Activated naive CD8-positive, alpha-beta T cell treated with anti-CD3 and anti-CD28 coated beads, Interleukin-2, amount 10 ng/mL, durations not matched to agents 7 days and 5 days (primary cell): Measurements from ENCODE around the gene ATP10A. TPM values are rescaled to one million over a fixed set of nuclear protein-coding genes. Genes with fewer than 3 reads are reported as not detected.
A peak's percentile ranks its signal among the peaks of the same experiment; 100 is the strongest.

Experiments
- ATAC-seq: fragments of 150-1000 bp; cut with Tn5 transposase; one replicate; pipeline ENCODE4 v1.10.0; 2021; ENCODE audit warnings: low read depth, moderate library complexity
- POLR2A ChIA-PET: fragments of 350-600 bp; sonication (Branson Sonifier 250); formaldehyde crosslinking; loops from one replicate; lab custom pipeline; 2021; ENCODE audit warnings: antibody characterized with exemption; lab: Charles Lee
- DNase-seq: peaks from one replicate; pipeline ENCODE4 v3.0.0; 2021
- H3K27ac Mint-ChIP-seq: one replicate; pipeline ENCODE4 v1.8.0; 2022; ENCODE audit warnings: mild to moderate bottlenecking, mixed read lengths
- H3K27me3 Mint-ChIP-seq: one replicate; pipeline ENCODE4 v1.8.0; 2022; ENCODE audit warnings: mild to moderate bottlenecking, moderate library complexity, mixed read lengths
- H3K36me3 Mint-ChIP-seq: one replicate; pipeline ENCODE4 v1.8.0; 2021; ENCODE audit warnings: mild to moderate bottlenecking, mixed read lengths
- H3K4me1 Mint-ChIP-seq: one replicate; pipeline ENCODE4 v1.8.0; 2021; ENCODE audit warnings: mixed read lengths
- H3K4me3 Mint-ChIP-seq: one replicate; pipeline ENCODE4 v1.8.0; 2022; ENCODE audit warnings: mild to moderate bottlenecking, moderate library complexity, mixed read lengths
- H3K9me3 Mint-ChIP-seq: one replicate; pipeline ENCODE4 v1.8.0; 2021; ENCODE audit warnings: mixed read lengths
- total RNA-seq, 2 experiments: library from RNA; stranded (reverse); gene quantifications; one replicate each; pipeline ENCODE4 v1.2.3, GENCODE V29; 2021

The ATP10A gene, protein sequence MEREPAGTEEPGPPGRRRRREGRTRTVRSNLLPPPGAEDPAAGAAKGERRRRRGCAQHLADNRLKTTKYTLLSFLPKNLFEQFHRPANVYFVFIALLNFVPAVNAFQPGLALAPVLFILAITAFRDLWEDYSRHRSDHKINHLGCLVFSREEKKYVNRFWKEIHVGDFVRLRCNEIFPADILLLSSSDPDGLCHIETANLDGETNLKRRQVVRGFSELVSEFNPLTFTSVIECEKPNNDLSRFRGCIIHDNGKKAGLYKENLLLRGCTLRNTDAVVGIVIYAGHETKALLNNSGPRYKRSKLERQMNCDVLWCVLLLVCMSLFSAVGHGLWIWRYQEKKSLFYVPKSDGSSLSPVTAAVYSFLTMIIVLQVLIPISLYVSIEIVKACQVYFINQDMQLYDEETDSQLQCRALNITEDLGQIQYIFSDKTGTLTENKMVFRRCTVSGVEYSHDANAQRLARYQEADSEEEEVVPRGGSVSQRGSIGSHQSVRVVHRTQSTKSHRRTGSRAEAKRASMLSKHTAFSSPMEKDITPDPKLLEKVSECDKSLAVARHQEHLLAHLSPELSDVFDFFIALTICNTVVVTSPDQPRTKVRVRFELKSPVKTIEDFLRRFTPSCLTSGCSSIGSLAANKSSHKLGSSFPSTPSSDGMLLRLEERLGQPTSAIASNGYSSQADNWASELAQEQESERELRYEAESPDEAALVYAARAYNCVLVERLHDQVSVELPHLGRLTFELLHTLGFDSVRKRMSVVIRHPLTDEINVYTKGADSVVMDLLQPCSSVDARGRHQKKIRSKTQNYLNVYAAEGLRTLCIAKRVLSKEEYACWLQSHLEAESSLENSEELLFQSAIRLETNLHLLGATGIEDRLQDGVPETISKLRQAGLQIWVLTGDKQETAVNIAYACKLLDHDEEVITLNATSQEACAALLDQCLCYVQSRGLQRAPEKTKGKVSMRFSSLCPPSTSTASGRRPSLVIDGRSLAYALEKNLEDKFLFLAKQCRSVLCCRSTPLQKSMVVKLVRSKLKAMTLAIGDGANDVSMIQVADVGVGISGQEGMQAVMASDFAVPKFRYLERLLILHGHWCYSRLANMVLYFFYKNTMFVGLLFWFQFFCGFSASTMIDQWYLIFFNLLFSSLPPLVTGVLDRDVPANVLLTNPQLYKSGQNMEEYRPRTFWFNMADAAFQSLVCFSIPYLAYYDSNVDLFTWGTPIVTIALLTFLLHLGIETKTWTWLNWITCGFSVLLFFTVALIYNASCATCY (N-terminal part only)
- 10 to 100 TPM; 57.9 to 60.3 TPM for total RNA-seq

- peaks cover 28% of the 10 kb centered on the region for H3K4me1 Mint-ChIP-seq
- peak; percentile 74 for DNase-seq
- peak; percentile 19 for ATAC-seq
- peak within 1 kb of the TSS; percentile 97 for H3K4me3 Mint-ChIP-seq
- H3K36me3 Mint-ChIP-seq = peaks cover 21% of the 10 kb centered on the region
- peaks cover 3% of the 10 kb centered on the region for H3K27me3 Mint-ChIP-seq
- H3K27ac Mint-ChIP-seq = peak within 1 kb of the TSS; percentile 94
- POLR2A ChIA-PET = interaction anchor here (0.7 to 6.4 kb wide), 5 partner anchors 10 to 51 kb away, joined by 3 to 79 read pairs (median 5); no protein-coding TSS in a partner anchor
- no peaks in the 10 kb centered on the region for H3K9me3 Mint-ChIP-seq
Observed at GRCh38 chr15:25863111-25863967, at the start of gene ATP10A. ATP10A (minus strand) TSS chr15:25863327; CDS start chr15:25863096, 231 bp downstream.

- H3K9me3 Mint-ChIP-seq = peaks cover 2% of the 10 kb centered on the region
- DNase-seq (no peak), ATAC-seq (no peak)
- POLR2A ChIA-PET = no interaction called here
- no peak overlapping the region for H3K27ac Mint-ChIP-seq
- H3K4me1 Mint-ChIP-seq = no peaks in the 10 kb centered on the region
- H3K27me3 Mint-ChIP-seq = peaks cover 7% of the 10 kb centered on the region
- H3K4me3 Mint-ChIP-seq = no peak overlapping the region
- no peaks in the 10 kb centered on the region for H3K36me3 Mint-ChIP-seq
Observed at GRCh38 chr15:25912035-25912434, 48.9 kb upstream of the ATP10A start.

DNA sequence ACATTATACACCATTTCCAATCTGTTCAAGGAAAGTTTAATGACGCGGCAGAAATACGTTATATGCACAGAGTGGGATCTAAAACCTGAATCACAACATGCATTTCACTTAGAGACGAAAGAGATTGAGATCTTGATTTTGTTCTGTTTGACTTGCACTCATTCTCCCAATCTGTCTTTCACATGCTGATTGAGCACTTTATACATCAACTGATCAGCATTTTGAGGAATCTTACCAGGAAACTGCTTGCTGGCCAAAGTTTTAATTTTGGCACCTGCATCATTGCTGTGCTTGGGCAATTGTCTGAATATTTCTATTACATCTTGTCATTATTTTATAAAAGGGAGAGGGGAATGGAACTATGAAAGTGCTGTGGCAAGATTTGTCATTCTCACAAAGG is 47.7 kb upstream of the ATP10A start:
- Mint-ChIP-seq H3K9me3 (peaks cover 2% of the 10 kb centered on the region), H3K36me3 (no peaks in the 10 kb centered on the region), H3K27ac (no peak overlapping the region), H3K4me3 (no peak overlapping the region), H3K27me3 (peaks cover 9% of the 10 kb centered on the region), H3K4me1 (no peaks in the 10 kb centered on the region)
- POLR2A ChIA-PET = no interaction called here
- DNase-seq = no peak
- no peak for ATAC-seq

GRCh38 chr15:25909806-25910205 is 46.7 kb upstream of the ATP10A start:
- Mint-ChIP-seq H3K36me3 (no peaks in the 10 kb centered on the region), H3K27ac (no peak overlapping the region), H3K9me3 (peaks cover 2% of the 10 kb centered on the region), H3K4me3 (no peak overlapping the region), H3K27me3 (peaks cover 7% of the 10 kb centered on the region), H3K4me1 (peaks cover 2% of the 10 kb centered on the region)
- ATAC-seq (no peak), DNase-seq (no peak)
- POLR2A ChIA-PET = no interaction called here

DNA sequence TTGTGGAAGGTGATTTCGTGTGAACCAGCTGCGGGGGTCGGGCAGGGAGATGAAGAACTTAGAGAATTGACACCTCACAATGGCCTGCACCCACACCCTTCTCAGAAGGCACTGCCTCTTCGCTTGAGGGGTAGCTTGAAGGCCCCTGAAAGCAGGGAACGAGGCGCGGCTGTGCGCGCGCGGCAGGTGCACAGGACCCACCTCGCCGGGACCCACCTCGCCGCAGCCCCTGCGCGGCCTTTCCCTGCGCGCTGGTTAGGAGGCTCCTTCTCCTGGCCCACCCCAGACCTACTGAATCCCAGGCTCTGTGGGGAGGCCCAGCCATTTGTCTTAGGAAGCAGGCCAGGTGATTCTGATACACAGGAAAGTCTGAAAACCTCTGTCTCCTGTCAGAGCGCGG is 46.2 kb upstream of the ATP10A start:
- no peak for ATAC-seq
- Mint-ChIP-seq H3K4me1 (peaks cover 5% of the 10 kb centered on the region), H3K36me3 (no peaks in the 10 kb centered on the region), H3K4me3 (no peak overlapping the region), H3K27ac (no peak overlapping the region), H3K9me3 (peaks cover 2% of the 10 kb centered on the region), H3K27me3 (peaks cover 7% of the 10 kb centered on the region)
- DNase-seq = no peak
- POLR2A ChIA-PET = no interaction called here

DNA sequence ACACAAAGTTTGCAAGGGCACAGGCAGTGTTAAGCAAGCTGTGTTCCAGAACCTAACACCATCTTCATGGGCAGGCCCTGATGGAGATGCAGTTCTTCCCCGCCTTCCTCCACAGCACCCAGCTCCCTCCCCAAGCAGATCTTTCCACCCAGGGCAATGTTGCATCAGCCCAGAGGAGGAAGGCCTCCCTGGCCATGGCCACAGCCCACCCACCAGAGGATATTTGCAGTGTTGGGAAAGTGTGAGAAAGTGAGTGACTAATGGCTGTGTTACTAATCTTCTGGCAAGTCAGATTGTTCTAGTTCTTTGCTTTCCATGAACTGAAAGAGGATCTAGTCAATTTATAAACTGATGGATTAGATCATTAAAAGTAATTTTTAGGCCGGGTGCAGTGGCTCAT is 42.0 kb upstream of the ATP10A start:
- DNase-seq (no peak), ATAC-seq (no peak)
- H3K36me3 Mint-ChIP-seq = no peaks in the 10 kb centered on the region
- H3K4me1 Mint-ChIP-seq = peaks cover 24% of the 10 kb centered on the region
- no peaks in the 10 kb centered on the region for H3K9me3 Mint-ChIP-seq
- POLR2A ChIA-PET = no interaction called here
- no peak overlapping the region for H3K4me3 Mint-ChIP-seq
- peaks cover 2% of the 10 kb centered on the region for H3K27me3 Mint-ChIP-seq
- no peak overlapping the region for H3K27ac Mint-ChIP-seq

- peaks cover 24% of the 10 kb centered on the region for H3K4me1 Mint-ChIP-seq
- peak; percentile 66 for ATAC-seq
- DNase-seq = peak; percentile 45
- no peaks in the 10 kb centered on the region for H3K36me3 Mint-ChIP-seq
- H3K4me3 Mint-ChIP-seq = peak overlapping the region; percentile 18
- H3K27ac Mint-ChIP-seq = peak overlapping the region; percentile 80
- H3K9me3 Mint-ChIP-seq = no peaks in the 10 kb centered on the region
- H3K27me3 Mint-ChIP-seq = peaks cover 2% of the 10 kb centered on the region
- POLR2A ChIA-PET = interaction anchor here (0.6 to 1.5 kb wide), 3 partner anchors 40 to 136 kb away, joined by 3 read pairs; partner anchors contain the start of gene ATP10A
Observed at GRCh38 chr15:25903024-25903581, 40.0 kb upstream of the ATP10A start.

- peaks cover 24% of the 10 kb centered on the region for H3K4me1 Mint-ChIP-seq
- no peak overlapping the region for H3K4me3 Mint-ChIP-seq
- no peaks in the 10 kb centered on the region for H3K9me3 Mint-ChIP-seq
- peak overlapping the region; percentile 80 for H3K27ac Mint-ChIP-seq
- no peaks in the 10 kb centered on the region for H3K36me3 Mint-ChIP-seq
- no peak for DNase-seq
- ATAC-seq = no peak
- POLR2A ChIA-PET = interaction anchor here (1.5 kb wide), 1 partner anchor 39 kb away, joined by 3 read pairs; the partner anchor contains the start of gene ATP10A
- H3K27me3 Mint-ChIP-seq = peaks cover 2% of the 10 kb centered on the region
Observed at GRCh38 chr15:25901811-25902605, 38.9 kb upstream of the ATP10A start.

DNA sequence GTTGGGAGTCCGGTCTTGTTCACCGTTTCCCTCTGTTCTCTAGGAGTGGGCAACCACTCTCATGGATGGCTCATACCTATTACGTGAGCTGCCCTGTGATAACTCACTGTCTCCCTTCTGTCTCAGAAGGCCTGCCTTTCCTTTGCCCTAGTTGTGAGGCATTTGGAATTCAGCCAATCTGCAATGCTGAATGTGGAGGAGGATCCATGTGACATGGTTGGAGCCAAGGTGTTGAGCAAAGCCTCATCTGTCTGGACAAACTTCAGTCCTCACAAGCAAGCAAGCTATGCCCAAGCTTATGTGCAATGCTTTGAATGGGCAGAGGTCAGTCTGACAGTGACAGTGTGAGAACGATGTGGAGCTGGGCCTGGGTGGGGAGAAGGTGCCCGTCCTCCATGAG is 37.8 kb upstream of the ATP10A start:
- no peaks in the 10 kb centered on the region for H3K9me3 Mint-ChIP-seq
- H3K4me1 Mint-ChIP-seq = peaks cover 25% of the 10 kb centered on the region
- H3K36me3 Mint-ChIP-seq = no peaks in the 10 kb centered on the region
- POLR2A ChIA-PET = no interaction called here
- no peaks in the 10 kb centered on the region for H3K27me3 Mint-ChIP-seq
- H3K4me3 Mint-ChIP-seq = no peak overlapping the region
- no peak for DNase-seq
- H3K27ac Mint-ChIP-seq = no peak overlapping the region
- ATAC-seq = no peak

DNA sequence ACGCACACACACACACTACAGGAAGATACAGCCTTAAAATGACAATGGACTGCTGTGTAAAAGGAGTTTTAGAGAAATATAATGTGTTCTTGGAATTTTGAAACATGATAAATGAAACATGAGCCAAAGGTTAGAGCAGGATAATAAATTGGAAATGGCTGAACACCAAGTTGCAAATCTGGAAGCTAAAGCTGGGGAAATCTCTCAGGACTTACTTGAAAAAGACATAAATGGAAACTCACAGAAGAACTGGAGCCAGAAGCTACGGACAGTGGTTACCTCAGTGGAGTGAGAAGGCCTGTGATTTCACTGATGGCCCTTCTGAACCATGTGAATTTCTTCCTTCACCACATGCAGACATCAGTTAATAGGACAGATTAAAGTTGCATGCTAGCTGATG is 37.3 kb upstream of the ATP10A start:
- Mint-ChIP-seq H3K27ac (no peak overlapping the region), H3K4me1 (peaks cover 25% of the 10 kb centered on the region), H3K9me3 (no peaks in the 10 kb centered on the region), H3K4me3 (no peak overlapping the region), H3K27me3 (no peaks in the 10 kb centered on the region), H3K36me3 (no peaks in the 10 kb centered on the region)
- POLR2A ChIA-PET = no interaction called here
- no peak for DNase-seq
- no peak for ATAC-seq

- Mint-ChIP-seq H3K4me1 (peaks cover 23% of the 10 kb centered on the region), H3K27me3 (no peaks in the 10 kb centered on the region), H3K27ac (no peak overlapping the region), H3K4me3 (no peak overlapping the region), H3K36me3 (no peaks in the 10 kb centered on the region), H3K9me3 (no peaks in the 10 kb centered on the region)
- POLR2A ChIA-PET = no interaction called here
- ATAC-seq (no peak), DNase-seq (no peak)
Observed at GRCh38 chr15:25899870-25900269, 36.7 kb upstream of the ATP10A start.
